Activated B cell treated with CpG ODN at 0.5 μM for 24 hours (primary cell): Measurements from ENCODE around the gene PSMD6. TPM values are rescaled to one million over a fixed set of nuclear protein-coding genes. Genes with fewer than 3 reads are reported as not detected.
A peak's percentile ranks its signal among the peaks of the same experiment; 100 is the strongest.

Experiments used
- ATAC-seq: fragments of 200-7000 bp; cut with Tn5 transposase; one replicate; pipeline ENCODE4 v1.10.0; 2021; ENCODE audit warnings: low read depth, mild to moderate bottlenecking, moderate library complexity
- CTCF ChIA-PET: fragments of 350-600 bp; sonication (Branson Sonifier 250); formaldehyde crosslinking; loops from one replicate; lab custom pipeline; 2021; ENCODE audit warnings: antibody characterized with exemption; lab: Charles Lee
- POLR2A ChIA-PET: fragments of 350-600 bp; sonication (Branson Sonifier 250); formaldehyde crosslinking; loops from one replicate; lab custom pipeline; 2021; ENCODE audit warnings: antibody characterized with exemption; lab: Charles Lee
- DNase-seq: peaks from one replicate; pipeline ENCODE4 v3.0.0; 2022
- H3K27ac Mint-ChIP-seq: one replicate; pipeline ENCODE4 v1.8.0; 2020; ENCODE audit warnings: mixed read lengths
- H3K27me3 Mint-ChIP-seq: one replicate; pipeline ENCODE4 v1.8.0; 2021; ENCODE audit warnings: mixed read lengths
- H3K36me3 Mint-ChIP-seq: one replicate; pipeline ENCODE4 v1.8.0; 2021; ENCODE audit warnings: low read depth, mixed read lengths
- H3K4me1 Mint-ChIP-seq: one replicate; pipeline ENCODE4 v1.8.0; 2021; ENCODE audit warnings: mixed read lengths
- H3K4me3 Mint-ChIP-seq: one replicate; pipeline ENCODE4 v1.8.0; 2020; ENCODE audit warnings: mild to moderate bottlenecking, mixed read lengths
- H3K9me3 Mint-ChIP-seq: one replicate; pipeline ENCODE4 v1.8.0; 2020; ENCODE audit warnings: mixed read lengths
- intact Hi-C: fragments of 100-400 bp; cut with micrococcal nuclease; formaldehyde crosslinking; loops from one replicate; pipeline ENCODE4 v1.15.1; 2024
- total RNA-seq: library from RNA; stranded (reverse); gene quantifications from 2 replicates; pipeline ENCODE4 v1.2.3, GENCODE V29; 2022
- TF ChIP-seq, protein P1 (sequence below): fragments of 200-600 bp; IDR thresholded peaks from one replicate; pipeline ENCODE4 v1.8.0; 2022; ENCODE audit warnings: antibody characterized with exemption, mild to moderate bottlenecking

PSMD6 gene
- total RNA-seq, 1 donor from 2014 or later, result 91.4 TPM

DNA sequence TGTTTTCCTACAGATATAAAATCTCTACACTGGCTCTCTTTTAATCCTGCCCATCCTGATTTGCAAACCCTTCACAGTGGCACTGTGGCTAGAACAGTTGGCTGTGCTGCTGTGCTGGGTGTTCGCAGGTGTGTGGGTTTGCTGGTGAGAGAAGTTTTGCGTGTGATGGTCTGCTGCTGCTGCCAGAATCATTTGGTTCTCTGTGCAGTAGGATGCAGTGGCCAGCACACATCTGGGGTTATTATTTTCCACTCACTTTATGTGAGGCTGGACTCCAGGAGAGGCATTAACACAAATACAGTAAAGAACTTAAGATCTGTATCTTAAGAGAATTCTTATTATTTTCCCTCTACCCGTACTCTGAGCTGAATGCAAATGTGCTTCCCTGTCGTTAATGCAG is 16.0 kb upstream of the PSMD6 start:
- peaks cover 1% of the 10 kb centered on the region for H3K9me3 Mint-ChIP-seq
- DNase-seq, result no peak
- H3K36me3 Mint-ChIP-seq, result no peaks in the 10 kb centered on the region
- CTCF ChIA-PET, result interaction anchor here (1.0 kb wide), 1 partner anchor 445 kb away, joined by 3 read pairs; no protein-coding TSS in a partner anchor
- peaks cover 30% of the 10 kb centered on the region for H3K4me1 Mint-ChIP-seq
- H3K27me3 Mint-ChIP-seq, result peaks cover under 1% of the 10 kb centered on the region
- no peak overlapping the region for H3K27ac Mint-ChIP-seq
- POLR2A ChIA-PET, result no interaction called here
- TF ChIP-seq, protein P1, sequence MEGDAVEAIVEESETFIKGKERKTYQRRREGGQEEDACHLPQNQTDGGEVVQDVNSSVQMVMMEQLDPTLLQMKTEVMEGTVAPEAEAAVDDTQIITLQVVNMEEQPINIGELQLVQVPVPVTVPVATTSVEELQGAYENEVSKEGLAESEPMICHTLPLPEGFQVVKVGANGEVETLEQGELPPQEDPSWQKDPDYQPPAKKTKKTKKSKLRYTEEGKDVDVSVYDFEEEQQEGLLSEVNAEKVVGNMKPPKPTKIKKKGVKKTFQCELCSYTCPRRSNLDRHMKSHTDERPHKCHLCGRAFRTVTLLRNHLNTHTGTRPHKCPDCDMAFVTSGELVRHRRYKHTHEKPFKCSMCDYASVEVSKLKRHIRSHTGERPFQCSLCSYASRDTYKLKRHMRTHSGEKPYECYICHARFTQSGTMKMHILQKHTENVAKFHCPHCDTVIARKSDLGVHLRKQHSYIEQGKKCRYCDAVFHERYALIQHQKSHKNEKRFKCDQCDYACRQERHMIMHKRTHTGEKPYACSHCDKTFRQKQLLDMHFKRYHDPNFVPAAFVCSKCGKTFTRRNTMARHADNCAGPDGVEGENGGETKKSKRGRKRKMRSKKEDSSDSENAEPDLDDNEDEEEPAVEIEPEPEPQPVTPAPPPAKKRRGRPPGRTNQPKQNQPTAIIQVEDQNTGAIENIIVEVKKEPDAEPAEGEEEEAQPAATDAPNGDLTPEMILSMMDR, result no peak
- no peak for ATAC-seq
- no peak overlapping the region for H3K4me3 Mint-ChIP-seq
- intact Hi-C loops, result loop anchor here (10.0 kb wide), 1 partner anchor 185 kb away; the partner anchor contains the start of gene PRICKLE2

DNA sequence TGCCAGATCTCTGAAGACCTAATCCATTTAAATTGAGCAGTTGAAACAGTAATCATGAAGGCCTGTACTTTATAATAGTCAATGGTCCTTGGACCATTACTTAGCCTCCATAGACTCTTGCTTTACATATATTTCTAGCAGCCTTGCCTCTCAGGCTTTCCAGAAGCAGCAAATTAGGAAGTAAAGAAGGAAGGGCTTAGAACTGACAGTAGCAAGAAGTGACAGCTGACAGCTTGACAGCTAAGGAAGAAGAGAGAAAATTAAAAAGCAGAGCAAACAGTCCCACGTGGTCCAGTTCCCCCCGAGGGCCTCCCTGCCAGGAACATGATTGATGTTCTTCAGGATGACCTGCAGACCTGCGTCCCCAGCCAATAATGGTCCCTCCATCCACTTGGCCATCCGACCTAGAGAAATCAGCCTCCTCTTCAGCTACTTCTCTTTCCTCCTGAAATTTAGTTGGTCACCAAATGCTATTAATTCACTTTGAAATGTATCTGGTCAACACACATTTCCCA is 15.0 kb upstream of the PSMD6 start:
- H3K36me3 Mint-ChIP-seq, result no peaks in the 10 kb centered on the region
- intact Hi-C loops, result loop anchor here (10.0 kb wide), 1 partner anchor 186 kb away; the partner anchor contains the start of gene PRICKLE2
- TF ChIP-seq, protein P1, result no peak
- ATAC-seq, result no peak
- H3K9me3 Mint-ChIP-seq, result peaks cover 6% of the 10 kb centered on the region
- peaks cover 1% of the 10 kb centered on the region for H3K27me3 Mint-ChIP-seq
- no peak for DNase-seq
- POLR2A ChIA-PET, result no interaction called here
- CTCF ChIA-PET, result interaction anchor here (1.0 kb wide), 1 partner anchor 446 kb away, joined by 3 read pairs; no protein-coding TSS in a partner anchor
- peak overlapping the region; percentile 20 for H3K27ac Mint-ChIP-seq
- H3K4me3 Mint-ChIP-seq, result no peak overlapping the region
- H3K4me1 Mint-ChIP-seq, result peaks cover 30% of the 10 kb centered on the region

GRCh38 chr3:64037084-64037483 is 13.8 kb upstream of the PSMD6 start:
- Mint-ChIP-seq H3K4me3 (no peak overlapping the region), H3K27me3 (peaks cover 1% of the 10 kb centered on the region), H3K9me3 (peaks cover 6% of the 10 kb centered on the region), H3K4me1 (peaks cover 30% of the 10 kb centered on the region), H3K27ac (no peak overlapping the region), H3K36me3 (no peaks in the 10 kb centered on the region)
- DNase-seq (no peak), ATAC-seq (no peak)
- ChIA-PET POLR2A (no interaction called here), CTCF (no interaction called here)
- TF ChIP-seq, protein P1, result no peak
- intact Hi-C loops, result loop anchor here (10.0 kb wide), 1 partner anchor 188 kb away; the partner anchor contains the start of gene PRICKLE2

DNA sequence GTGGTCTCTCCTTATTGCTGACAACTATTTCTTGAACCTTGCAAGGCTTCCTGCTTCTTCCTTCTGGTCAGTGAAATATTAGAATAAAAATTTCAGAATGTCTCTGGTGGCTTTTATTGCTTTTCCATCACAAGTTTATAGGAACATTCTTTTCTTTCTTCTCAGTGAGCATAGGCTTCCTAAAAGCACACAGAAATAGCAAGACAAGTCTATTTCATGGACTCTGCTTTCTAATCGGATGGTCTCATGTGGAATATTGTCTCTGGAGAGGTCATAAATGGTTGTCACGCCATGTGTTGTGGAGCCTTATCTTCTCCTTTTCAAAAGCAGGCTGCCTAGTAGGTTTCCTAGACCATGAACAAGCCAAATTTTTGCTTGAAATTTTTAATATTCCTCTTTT is 9.8 kb upstream of the PSMD6 start:
- Mint-ChIP-seq H3K27ac (no peak overlapping the region), H3K4me3 (no peak overlapping the region), H3K36me3 (no peaks in the 10 kb centered on the region), H3K27me3 (peaks cover 16% of the 10 kb centered on the region), H3K9me3 (peaks cover 6% of the 10 kb centered on the region), H3K4me1 (peaks cover 7% of the 10 kb centered on the region)
- ChIA-PET CTCF (interaction anchor here (8.1 kb wide), 1 partner anchor 451 kb away, joined by 52 read pairs; no protein-coding TSS in a partner anchor), POLR2A (no interaction called here)
- intact Hi-C loops, result loop anchor here (10.0 kb wide), 1 partner anchor 192 kb away; the partner anchor contains the start of gene PRICKLE2
- ATAC-seq (no peak), DNase-seq (no peak)
- TF ChIP-seq, protein P1, result no peak
